DND-41 (cell line): Measurements from ENCODE around the gene CBR4.

Experiments
- ATAC-seq: fragments of 200-7000 bp; cut with Tn5 transposase; 3 replicates; pipeline ENCODE4 v1.9.1; 2021; ENCODE audit warnings: low read depth; ENCODE audit not compliant: insufficient read depth
- DNase-seq: peaks from one replicate; pipeline ENCODE4 v3.0.0-alpha.2; 2020
- H2AFZ ChIP-seq: 2 replicates; pipeline ENCODE4 v1.6.0; 2012; ENCODE audit warnings: low read depth, low read length
- H3K27ac ChIP-seq: 2 replicates; pipeline ENCODE4 v1.5.1; 2012; ENCODE audit warnings: low read length, inconsistent platforms
- H3K27me3 ChIP-seq: fragments of 200-600 bp; sonication (generic); 2 replicates; pipeline ENCODE4 v1.6.0; 2012; ENCODE audit warnings: low read length, mild to moderate bottlenecking, inconsistent platforms; ENCODE audit not compliant: insufficient read depth, poor library complexity
- H3K36me3 ChIP-seq: 2 replicates; pipeline ENCODE4 v1.5.1; 2012; ENCODE audit warnings: low read length, inconsistent platforms; ENCODE audit not compliant: insufficient read depth
- H3K4me1 ChIP-seq: 2 replicates; pipeline ENCODE4 v1.5.1; 2012; ENCODE audit warnings: mild to moderate bottlenecking, low read length; ENCODE audit not compliant: insufficient read depth
- H3K4me2 ChIP-seq: 2 replicates; pipeline ENCODE4 v1.6.0; 2012; ENCODE audit warnings: mild to moderate bottlenecking, moderate library complexity, low read length, inconsistent platforms; ENCODE audit not compliant: insufficient read depth
- H3K4me3 ChIP-seq, 2 experiments: fragments of 200-600 bp in 1 of 2; shearing (Covaris generic) in 1 of 2; 2 replicates each; pipeline ENCODE4 v1.5.1; 2012 to 2016; ENCODE audit warnings: inconsistent platforms in 2 of 2, low read length in 2 of 2, mild to moderate bottlenecking in 2 of 2, low read depth in 1 of 2, moderate library complexity in 1 of 2
- H3K79me2 ChIP-seq: 2 replicates; pipeline ENCODE4 v1.6.0; 2012; ENCODE audit warnings: low read length, inconsistent platforms; ENCODE audit not compliant: insufficient read depth
- H3K9ac ChIP-seq: 2 replicates; pipeline ENCODE4 v1.6.0; 2012; ENCODE audit warnings: low read depth, mild to moderate bottlenecking, inconsistent platforms, low read length, moderate library complexity
- H3K9me3 ChIP-seq: 2 replicates; pipeline ENCODE4 v1.5.1; 2012; ENCODE audit warnings: low read length, moderate library complexity, mild to moderate bottlenecking, inconsistent platforms; ENCODE audit not compliant: insufficient read depth, severe bottlenecking
- H4K20me1 ChIP-seq: 2 replicates; pipeline ENCODE4 v1.6.0; 2012; ENCODE audit warnings: low read length; ENCODE audit not compliant: insufficient read depth
- EZH2 ChIP-seq: IDR thresholded peaks from 3 replicates; pipeline ENCODE4 v1.6.1; 2012; ENCODE audit warnings: borderline replicate concordance, low read depth, mild to moderate bottlenecking, moderate library complexity, low read length, inconsistent platforms; ENCODE audit not compliant: severe bottlenecking
- TF ChIP-seq, protein P1 (sequence below): IDR thresholded peaks from 2 replicates; pipeline ENCODE4 v1.5.1; 2012; ENCODE audit warnings: borderline replicate concordance, low read length, moderate library complexity, mild to moderate bottlenecking; ENCODE audit not compliant: poor library complexity, severe bottlenecking; ENCODE audit errors: extremely low read depth

The CBR4 gene

DNA sequence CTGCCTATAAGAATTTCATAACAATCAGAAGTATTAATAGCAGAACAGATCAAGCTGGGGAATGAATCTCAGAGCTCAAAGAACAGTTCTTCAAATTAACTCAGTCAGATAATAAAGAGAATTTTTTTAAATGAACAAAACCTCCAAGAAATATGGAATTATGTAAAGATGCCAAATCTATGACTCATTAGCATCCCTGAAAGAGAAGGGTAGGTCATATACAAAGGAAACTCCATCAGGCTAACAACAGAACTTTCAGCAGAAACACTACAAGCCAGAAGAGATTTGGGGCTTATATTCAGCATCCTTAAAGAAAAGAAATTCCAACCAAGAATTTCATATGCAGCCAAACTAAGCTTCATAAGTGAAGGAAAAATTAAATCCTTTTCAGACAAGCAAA lies 28.6 kb downstream of the CBR4 start:
- no peak overlapping the region for H3K9ac ChIP-seq
- ATAC-seq, result no peak
- peaks cover 53% of the 10 kb centered on the region for H3K36me3 ChIP-seq
- H3K4me2 ChIP-seq, result no peak overlapping the region
- no peak overlapping the region for H3K4me3 ChIP-seq
- peaks cover 19% of the 10 kb centered on the region for H3K9me3 ChIP-seq
- H3K79me2 ChIP-seq, result no peaks in the 10 kb centered on the region
- H3K4me1 ChIP-seq, result no peaks in the 10 kb centered on the region
- DNase-seq, result no peak
- H4K20me1 ChIP-seq, result no peaks in the 10 kb centered on the region
- no peaks in the 10 kb centered on the region for H3K27me3 ChIP-seq
- no peak for TF ChIP-seq EZH2
- TF ChIP-seq, protein P1, sequence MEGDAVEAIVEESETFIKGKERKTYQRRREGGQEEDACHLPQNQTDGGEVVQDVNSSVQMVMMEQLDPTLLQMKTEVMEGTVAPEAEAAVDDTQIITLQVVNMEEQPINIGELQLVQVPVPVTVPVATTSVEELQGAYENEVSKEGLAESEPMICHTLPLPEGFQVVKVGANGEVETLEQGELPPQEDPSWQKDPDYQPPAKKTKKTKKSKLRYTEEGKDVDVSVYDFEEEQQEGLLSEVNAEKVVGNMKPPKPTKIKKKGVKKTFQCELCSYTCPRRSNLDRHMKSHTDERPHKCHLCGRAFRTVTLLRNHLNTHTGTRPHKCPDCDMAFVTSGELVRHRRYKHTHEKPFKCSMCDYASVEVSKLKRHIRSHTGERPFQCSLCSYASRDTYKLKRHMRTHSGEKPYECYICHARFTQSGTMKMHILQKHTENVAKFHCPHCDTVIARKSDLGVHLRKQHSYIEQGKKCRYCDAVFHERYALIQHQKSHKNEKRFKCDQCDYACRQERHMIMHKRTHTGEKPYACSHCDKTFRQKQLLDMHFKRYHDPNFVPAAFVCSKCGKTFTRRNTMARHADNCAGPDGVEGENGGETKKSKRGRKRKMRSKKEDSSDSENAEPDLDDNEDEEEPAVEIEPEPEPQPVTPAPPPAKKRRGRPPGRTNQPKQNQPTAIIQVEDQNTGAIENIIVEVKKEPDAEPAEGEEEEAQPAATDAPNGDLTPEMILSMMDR, result no peak
- H3K27ac ChIP-seq, result no peak overlapping the region
- H2AFZ ChIP-seq, result no peak overlapping the region

DNA sequence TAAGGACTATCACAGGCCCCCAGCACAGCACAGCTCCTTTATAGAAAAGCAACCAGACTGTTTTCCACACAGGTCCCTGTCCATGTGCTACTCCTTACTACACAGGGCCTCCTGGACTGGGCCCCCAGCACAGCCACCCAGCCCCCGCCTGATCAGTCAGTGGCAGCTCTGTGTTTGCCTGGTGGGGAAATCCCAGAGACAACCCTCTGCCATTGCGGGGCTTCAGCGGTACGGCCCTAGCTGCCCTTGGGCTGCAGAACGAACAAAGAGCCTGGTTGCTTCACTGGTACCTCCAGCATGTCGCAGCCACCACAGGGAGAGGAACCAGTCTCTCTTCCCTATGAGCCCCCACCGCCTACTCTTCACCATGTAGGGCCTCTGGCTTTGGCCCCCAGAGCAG lies 30.7 kb downstream of the CBR4 start:
- no peak overlapping the region for H3K27ac ChIP-seq
- no peak overlapping the region for H2AFZ ChIP-seq
- H3K9ac ChIP-seq, result no peak overlapping the region
- peaks cover 53% of the 10 kb centered on the region for H3K36me3 ChIP-seq
- H4K20me1 ChIP-seq, result no peaks in the 10 kb centered on the region
- H3K4me1 ChIP-seq, result no peaks in the 10 kb centered on the region
- no peak for ATAC-seq
- TF ChIP-seq, protein P1, result no peak
- TF ChIP-seq EZH2, result no peak
- H3K9me3 ChIP-seq, result peaks cover 19% of the 10 kb centered on the region
- H3K79me2 ChIP-seq, result no peaks in the 10 kb centered on the region
- no peaks in the 10 kb centered on the region for H3K27me3 ChIP-seq
- H3K4me2 ChIP-seq, result no peak overlapping the region
- no peak for DNase-seq
- H3K4me3 ChIP-seq, result no peak overlapping the region

DNA sequence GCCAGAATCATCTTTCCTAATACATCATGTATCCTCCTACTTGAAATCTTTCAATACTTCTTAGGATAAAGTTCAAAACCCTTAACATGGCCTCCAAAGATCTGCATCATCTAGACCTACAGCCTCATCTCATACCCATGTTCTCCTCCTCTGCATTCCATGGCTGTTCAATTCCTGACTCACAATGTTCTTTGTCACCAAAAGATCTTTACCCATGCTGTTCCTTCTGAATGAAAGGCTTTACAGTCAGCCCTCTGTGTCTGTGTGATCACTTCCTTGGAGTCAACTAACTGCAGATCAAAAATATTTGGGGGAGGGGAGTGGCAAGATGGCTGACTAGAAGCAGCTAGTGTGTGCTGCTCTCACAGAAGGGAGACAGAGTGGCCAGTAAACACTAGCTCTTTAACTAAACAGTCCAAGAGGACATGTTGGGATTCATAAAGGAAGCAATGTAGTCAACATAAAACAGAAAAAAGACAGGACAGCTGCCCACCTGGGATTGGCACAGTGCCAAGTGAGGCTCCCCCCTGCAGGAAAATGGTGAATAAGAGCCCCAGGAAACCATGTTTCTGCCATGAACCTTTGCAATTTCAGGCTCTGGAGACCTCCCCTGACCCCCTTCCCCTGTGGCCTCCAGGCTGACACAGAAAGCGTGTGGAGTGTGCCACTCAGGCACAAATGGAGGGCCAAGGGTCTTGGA lies 31.9 kb downstream of the CBR4 start:
- no peak for ATAC-seq
- Histone ChIP-seq H3K27me3 (no peaks in the 10 kb centered on the region), H3K4me3 (no peak overlapping the region), H3K27ac (no peak overlapping the region), H3K9me3 (peaks cover 19% of the 10 kb centered on the region), H2AFZ (no peak overlapping the region), H3K9ac (no peak overlapping the region), H4K20me1 (no peaks in the 10 kb centered on the region), H3K4me1 (no peaks in the 10 kb centered on the region), H3K36me3 (peaks cover 53% of the 10 kb centered on the region), H3K79me2 (no peaks in the 10 kb centered on the region), H3K4me2 (no peak overlapping the region)
- DNase-seq, result no peak
- TF ChIP-seq, protein P1, result no peak
- no peak for TF ChIP-seq EZH2
